ENCODE data around the gene ZNF518A. TPM values are rescaled to one million over a fixed set of nuclear protein-coding genes. Genes with fewer than 3 reads are reported as not detected.
"Not testable (repeated sequence)": the region's sequence is repeated elsewhere in the genome, so short reads cannot be mapped to it uniquely, and the experiment has no call there.

Gene ZNF518A
- total RNA-seq, 2 donors from 2014 or later: 43.3 to 45.7 TPM

- no peak for DNase-seq
Observed at GRCh38 chr10:96188916-96189315, 58.8 kb downstream of the ZNF518A start.

GRCh38 chr10:96189505-96189904 lies 59.4 kb downstream of the ZNF518A start:
- not testable (repeated sequence) for H3K27me3 Mint-ChIP-seq (ENCODE audit: insufficient read depth); H3K4me3 Mint-ChIP-seq; H3K9ac ChIP-seq (ENCODE audit: extremely low read depth, low read length, poor library complexity, severe bottlenecking); H3K27ac ChIP-seq (ENCODE audit: low read depth, low read length); H3K27ac Mint-ChIP-seq; DNase-seq; H3K36me3 ChIP-seq (ENCODE audit: control insufficient read depth, insufficient read depth, low read length); H3K9me3 ChIP-seq (ENCODE audit: control insufficient read depth, low read length); H3K27me3 ChIP-seq (ENCODE audit: control insufficient read depth, insufficient read depth, low read length, poor library complexity, severe bottlenecking); H3K4me1 Mint-ChIP-seq; H3K4me1 ChIP-seq (ENCODE audit: control insufficient read depth, insufficient read depth, low read length); H3K4me3 ChIP-seq (ENCODE audit: low read length); H3K36me3 Mint-ChIP-seq (ENCODE audit: low read depth)
- H3K9me3 Mint-ChIP-seq: peaks cover 26% of the 10 kb centered on the region
- WGBS, 2 experiments (ENCODE audit: insufficient coverage in 1 of 2, insufficient read length in 1 of 2): 88% methylated on average over 1 of the region's 1 CpG; no CpG with 5 or more reads in 1 of the 2 experiments

More at GRCh38 chr10:96188916-96189315, 58.8 kb downstream of the ZNF518A start:
- Histone ChIP-seq H3K9ac (ENCODE audit: extremely low read depth, low read length, poor library complexity, severe bottlenecking) (no peak overlapping the region), H3K27me3 (ENCODE audit: control insufficient read depth, insufficient read depth, low read length, poor library complexity, severe bottlenecking) (no peaks in the 10 kb centered on the region), H3K36me3 (ENCODE audit: control insufficient read depth, insufficient read depth, low read length) (no peaks in the 10 kb centered on the region), H3K4me3 (ENCODE audit: low read length) (no peak overlapping the region), H3K27ac (ENCODE audit: low read depth, low read length) (no peak overlapping the region), H3K9me3 (ENCODE audit: control insufficient read depth, low read length) (no peaks in the 10 kb centered on the region), H3K4me1 (ENCODE audit: control insufficient read depth, insufficient read depth, low read length) (no peaks in the 10 kb centered on the region)
- Mint-ChIP-seq H3K4me1 (no peaks in the 10 kb centered on the region), H3K9me3 (peaks cover 25% of the 10 kb centered on the region), H3K27ac (no peak overlapping the region), H3K4me3 (no peak overlapping the region), H3K36me3 (ENCODE audit: low read depth) (no peaks in the 10 kb centered on the region), H3K27me3 (ENCODE audit: insufficient read depth) (peaks cover 3% of the 10 kb centered on the region)
- TF ChIP-seq CTCF (conservative IDR thresholded peaks at IDR 0.05): no peak
- 100% methylated on average over 1 of the region's 1 CpG; no CpG with 5 or more reads in 1 of the 2 experiments for WGBS, 2 experiments (ENCODE audit: insufficient coverage in 1 of 2, insufficient read length in 1 of 2)

GRCh38 chr10:96201525-96201924 lies 71.4 kb downstream of the ZNF518A start:
- Histone ChIP-seq H3K4me1 (ENCODE audit: control insufficient read depth, insufficient read depth, low read length) (no peaks in the 10 kb centered on the region), H3K4me3 (ENCODE audit: low read length) (no peak overlapping the region), H3K9ac (ENCODE audit: extremely low read depth, low read length, poor library complexity, severe bottlenecking) (no peak overlapping the region), H3K36me3 (ENCODE audit: control insufficient read depth, insufficient read depth, low read length) (no peaks in the 10 kb centered on the region), H3K27ac (ENCODE audit: low read depth, low read length) (no peak overlapping the region), H3K27me3 (ENCODE audit: control insufficient read depth, insufficient read depth, low read length, poor library complexity, severe bottlenecking) (no peaks in the 10 kb centered on the region), H3K9me3 (ENCODE audit: control insufficient read depth, low read length) (no peaks in the 10 kb centered on the region)
- Mint-ChIP-seq H3K27ac (no peak overlapping the region), H3K36me3 (ENCODE audit: low read depth) (no peaks in the 10 kb centered on the region), H3K4me3 (no peak overlapping the region), H3K9me3 (no peaks in the 10 kb centered on the region), H3K27me3 (ENCODE audit: insufficient read depth) (no peaks in the 10 kb centered on the region), H3K4me1 (no peaks in the 10 kb centered on the region)
- 83% methylated on average over 1 of the region's 1 CpG; no CpG with 5 or more reads in 1 of the 2 experiments for WGBS, 2 experiments (ENCODE audit: insufficient coverage in 1 of 2, insufficient read length in 1 of 2)
- no peak for DNase-seq
- no peak for TF ChIP-seq CTCF (conservative IDR thresholded peaks at IDR 0.05)

- H3K36me3 ChIP-seq (ENCODE audit: control insufficient read depth, insufficient read depth, low read length): no peaks in the 10 kb centered on the region
- H3K9me3 ChIP-seq (ENCODE audit: control insufficient read depth, low read length): no peaks in the 10 kb centered on the region
- no peak overlapping the region for H3K27ac Mint-ChIP-seq
- no peaks in the 10 kb centered on the region for H3K9me3 Mint-ChIP-seq
- no peaks in the 10 kb centered on the region for H3K4me1 ChIP-seq (ENCODE audit: control insufficient read depth, insufficient read depth, low read length)
- no peak overlapping the region for H3K9ac ChIP-seq (ENCODE audit: extremely low read depth, low read length, poor library complexity, severe bottlenecking)
- H3K27ac ChIP-seq (ENCODE audit: low read depth, low read length): no peak overlapping the region
- no peak for DNase-seq
- H3K4me1 Mint-ChIP-seq: no peaks in the 10 kb centered on the region
- H3K27me3 Mint-ChIP-seq (ENCODE audit: insufficient read depth): no peaks in the 10 kb centered on the region
- no peak for TF ChIP-seq CTCF (conservative IDR thresholded peaks at IDR 0.05)
- 84 to 100% methylated on average over 1 of the region's 1 CpG for WGBS, 2 experiments (ENCODE audit: insufficient coverage in 1 of 2, insufficient read length in 1 of 2)
- no peak overlapping the region for H3K4me3 ChIP-seq (ENCODE audit: low read length)
- H3K4me3 Mint-ChIP-seq: no peak overlapping the region
- no peaks in the 10 kb centered on the region for H3K36me3 Mint-ChIP-seq (ENCODE audit: low read depth)
- no peaks in the 10 kb centered on the region for H3K27me3 ChIP-seq (ENCODE audit: control insufficient read depth, insufficient read depth, low read length, poor library complexity, severe bottlenecking)
Observed at GRCh38 chr10:96205580-96205979, 75.5 kb downstream of the ZNF518A start.

Measured in endodermal cell (in vitro differentiated cells).